Measurements from ENCODE around the gene MAN2A1.

- TF ChIP-seq EZH2 (IDR thresholded peaks at IDR 0.05) (no peak), POLR2AphosphoS5 (IDR thresholded peaks at IDR 0.05; ENCODE audit: borderline replicate concordance, low read depth, low read length) (no peak), FOXP2 (optimal IDR thresholded peaks at IDR 0.05; ENCODE audit: control extremely low read depth, extremely low read length, insufficient read depth) (no peak)
Observed at GRCh38 chr5:109775130-109775529, 85.4 kb downstream of the MAN2A1 start.

Data from SK-N-MC (cell line).